A549 treated with AZD2906 at 1 μM for 4 hours (cell line): Measurements from ENCODE around the gene THEMIS. TPM values are rescaled to one million over a fixed set of nuclear protein-coding genes. Genes with fewer than 3 reads are reported as not detected.

ENCODE experiments used
- total RNA-seq: library from RNA; stranded (reverse); fragments of 200-300 nt; extraction: Qiagen RNA extraction; gene quantifications from 5 replicates; pipeline ENCODE4 v1.2.3, GENCODE V29; 2022

The THEMIS gene
- not detected in 5 replicates for total RNA-seq

GRCh38 chr6:127900935-127901334, at the start of gene THEMIS:
TSS of gene THEMIS (minus strand) at chr6:127901058. CDS start at chr6:127900932, 126 bp downstream.

